ENCODE results near the gene RPAP2.
"Not testable (repeated sequence)": the region's sequence is repeated elsewhere in the genome, so short reads cannot be mapped to it uniquely, and the experiment has no call there.

RPAP2 gene

GRCh38 chr1:92298573-92299476 is at the start of gene RPAP2, which contains the start of gene GLMN:
TSS of gene RPAP2 (plus strand) at chr1:92299059. CDS start at chr1:92299074, 15 bp downstream.
TSS of gene GLMN (minus strand) at chr1:92298987. CDS start at chr1:92297999, 988 bp downstream.
- DNase-seq (ENCODE audit: low read depth in 2 of 2): peak; percentile 66 to 71

- not testable (repeated sequence) for DNase-seq (ENCODE audit: low read depth in 2 of 2)
Observed at GRCh38 chr1:92254714-92255113, 44.1 kb upstream of the RPAP2 start.

- no peak for DNase-seq (ENCODE audit: low read depth in 2 of 2)
Observed at GRCh38 chr1:92259350-92259749, 39.5 kb upstream of the RPAP2 start.

DNA sequence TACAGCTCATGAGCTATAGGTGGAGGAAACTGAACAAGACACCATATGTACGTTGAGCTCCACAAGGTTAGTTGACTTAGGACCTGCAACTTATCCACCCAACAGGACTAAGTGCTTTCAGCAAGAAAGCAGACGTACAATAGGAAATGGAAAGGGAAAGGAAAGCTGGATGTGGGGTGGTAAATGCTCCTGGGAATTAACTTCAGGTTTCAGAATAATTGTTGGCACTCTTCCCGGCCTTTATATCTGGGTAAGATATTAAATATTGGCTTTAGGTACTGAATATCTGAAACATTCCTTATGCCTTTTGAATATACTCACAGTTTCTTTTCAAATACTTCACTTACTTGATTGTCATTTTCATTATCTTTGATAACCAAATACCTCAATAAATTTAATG is 36.3 kb upstream of the RPAP2 start:
- DNase-seq (ENCODE audit: low read depth in 2 of 2): no peak

DNA sequence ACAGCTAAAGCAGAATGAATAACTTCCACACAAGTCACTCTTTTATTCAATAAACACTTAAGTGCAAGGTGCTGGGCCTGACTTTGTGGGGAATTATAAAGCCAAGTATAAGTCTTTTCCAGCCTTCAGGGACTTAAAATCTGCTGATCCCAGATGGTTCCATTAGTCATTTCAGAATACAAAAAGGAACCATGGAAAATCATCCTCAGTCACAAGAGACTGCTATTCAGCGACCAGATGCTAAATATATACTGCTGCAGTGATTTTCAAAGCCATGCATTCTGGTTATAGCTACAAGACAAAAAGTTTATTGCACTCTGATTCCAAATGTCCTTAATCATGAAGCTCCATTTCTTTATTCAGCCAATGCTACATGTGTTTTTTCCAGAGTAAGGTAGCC is 25.8 kb upstream of the RPAP2 start:
- no peak for DNase-seq (ENCODE audit: low read depth in 2 of 2)

GRCh38 chr1:92274939-92275338 is 23.9 kb upstream of the RPAP2 start:
- no peak for DNase-seq (ENCODE audit: low read depth in 2 of 2)

GRCh38 chr1:92276082-92276481 is 22.8 kb upstream of the RPAP2 start:
- no peak for DNase-seq (ENCODE audit: low read depth in 2 of 2)

DNA sequence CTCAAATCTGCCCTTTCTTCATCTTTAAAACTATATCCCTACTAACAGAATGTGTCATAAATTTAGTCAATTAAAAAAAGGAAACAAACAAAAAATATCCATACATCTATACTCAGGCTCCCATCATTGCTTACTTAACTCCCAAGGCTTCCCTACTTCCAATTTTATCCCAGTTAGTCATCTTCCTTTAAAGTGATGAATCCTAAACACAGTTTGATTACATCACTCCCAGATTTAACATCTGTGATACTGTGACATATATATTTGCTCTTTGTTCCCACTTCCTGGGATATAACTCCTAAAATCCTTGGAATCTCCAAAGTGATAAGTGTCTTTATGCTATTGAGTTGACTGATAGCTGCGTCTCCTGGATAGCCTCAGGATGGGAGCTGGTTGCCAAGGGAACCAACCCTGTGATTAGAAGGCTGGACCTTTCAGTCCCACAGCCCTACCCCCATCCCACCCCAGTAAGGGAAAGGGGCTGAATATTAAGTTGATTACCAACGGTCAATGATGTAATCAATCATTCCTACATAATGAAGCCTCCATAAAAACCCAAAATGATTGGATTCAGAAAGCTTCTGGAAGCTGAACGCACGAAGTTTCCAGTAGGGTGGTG is 21.6 kb upstream of the RPAP2 start:
- DNase-seq (ENCODE audit: low read depth in 2 of 2): no peak

GRCh38 chr1:92279781-92280180 is 19.1 kb upstream of the RPAP2 start:
- DNase-seq (ENCODE audit: low read depth in 2 of 2): not testable (repeated sequence)

GRCh38 chr1:92281411-92281810 is 17.4 kb upstream of the RPAP2 start:
- not testable (repeated sequence) for DNase-seq (ENCODE audit: low read depth in 2 of 2)

DNA sequence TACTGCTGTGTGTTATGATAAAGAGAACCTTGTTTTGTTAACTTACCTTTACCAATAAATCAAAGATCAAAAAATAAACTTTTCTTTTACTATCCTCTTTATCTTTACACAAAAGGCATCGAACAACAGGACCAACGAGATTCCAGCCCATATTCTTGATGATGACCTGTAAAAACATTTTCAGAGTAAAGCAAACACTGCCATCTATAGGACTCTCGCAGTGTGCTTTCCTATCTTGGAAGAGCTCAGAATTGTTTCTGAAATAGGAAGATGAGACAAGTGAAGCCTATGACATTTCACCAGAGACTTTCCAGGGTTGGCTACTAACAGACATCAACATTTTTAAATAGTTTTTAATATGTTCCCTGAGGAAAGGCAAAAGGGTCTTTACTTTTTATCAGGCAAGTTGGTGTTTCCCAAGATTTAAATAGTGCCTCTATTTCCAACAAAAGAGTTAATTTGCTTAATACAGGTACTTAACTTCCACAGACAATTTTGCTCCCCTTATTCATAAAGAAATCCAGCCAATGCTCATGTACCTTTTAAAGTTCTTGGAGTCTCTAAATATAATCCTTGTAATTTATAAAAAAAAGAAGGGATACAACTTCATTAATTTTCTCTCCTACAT is 7.4 kb upstream of the RPAP2 start:
- no peak for DNase-seq (ENCODE audit: low read depth in 2 of 2)

GRCh38 chr1:92298213-92298572 is 666 bp upstream of the RPAP2 start:
- DNase-seq (ENCODE audit: low read depth in 2 of 2): no peak

- DNase-seq (ENCODE audit: low read depth in 2 of 2): no peak
Observed at GRCh38 chr1:92299477-92300150, 755 bp downstream of the RPAP2 start.

DNA sequence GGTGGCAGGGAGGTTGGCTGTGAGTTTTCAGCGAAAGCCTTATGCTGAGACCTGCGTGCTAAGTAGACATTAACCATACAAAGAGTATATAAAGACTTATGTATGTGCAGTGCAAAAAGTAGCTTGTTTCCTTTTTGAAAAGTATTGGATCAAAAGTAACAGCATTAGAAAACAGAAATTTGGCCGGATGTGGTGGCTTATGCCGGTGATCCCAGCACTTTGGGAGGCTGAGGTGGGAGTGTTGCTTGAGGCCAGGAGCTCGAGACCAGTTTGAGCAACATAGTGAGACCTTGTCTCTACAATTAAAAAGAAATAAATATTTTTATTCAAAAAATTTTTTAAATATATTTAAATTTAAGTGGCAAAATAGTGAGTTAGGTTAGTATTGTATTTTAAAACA is 2.2 kb downstream of the RPAP2 start:
- DNase-seq (ENCODE audit: low read depth in 2 of 2): no peak

DNA sequence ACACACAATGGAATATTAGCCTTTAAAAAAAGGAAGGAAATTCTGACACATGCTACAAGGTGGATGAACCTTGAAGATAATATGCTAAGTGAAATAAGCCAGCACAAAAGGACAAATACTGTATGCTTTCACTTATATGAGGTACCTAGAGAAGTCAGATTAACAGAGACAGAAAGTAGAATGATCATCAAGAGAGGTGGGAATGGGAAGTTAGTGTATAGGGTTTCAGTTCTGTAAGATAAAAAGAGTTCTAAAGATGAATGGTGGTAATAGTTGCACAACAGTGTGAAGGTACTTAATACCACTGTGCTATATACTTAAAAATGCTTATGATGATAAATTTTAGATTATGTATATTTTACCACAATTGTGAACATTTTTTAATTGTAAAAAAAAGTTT is 7.2 kb downstream of the RPAP2 start:
- DNase-seq (ENCODE audit: low read depth in 2 of 2): no peak

DNA sequence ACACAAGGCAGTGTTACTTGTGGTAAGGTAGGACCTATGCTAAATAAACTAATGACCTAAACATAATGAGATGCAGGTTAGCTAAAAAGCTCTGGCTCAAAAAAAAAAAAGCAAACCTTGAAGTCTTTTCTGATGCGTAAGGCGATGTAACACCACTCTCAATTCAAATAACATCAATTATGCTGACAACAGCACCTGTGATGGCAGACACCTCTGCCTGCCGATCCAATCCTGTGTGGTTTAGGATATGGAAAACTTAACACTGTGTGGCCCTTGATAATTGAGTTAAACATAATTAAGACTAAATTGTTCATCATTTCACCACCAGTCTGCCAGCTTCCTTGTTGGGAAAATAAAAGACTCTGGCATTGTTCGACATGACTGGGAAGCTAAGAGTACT is 9.1 kb downstream of the RPAP2 start:
- no peak for DNase-seq (ENCODE audit: low read depth in 2 of 2)

DNA sequence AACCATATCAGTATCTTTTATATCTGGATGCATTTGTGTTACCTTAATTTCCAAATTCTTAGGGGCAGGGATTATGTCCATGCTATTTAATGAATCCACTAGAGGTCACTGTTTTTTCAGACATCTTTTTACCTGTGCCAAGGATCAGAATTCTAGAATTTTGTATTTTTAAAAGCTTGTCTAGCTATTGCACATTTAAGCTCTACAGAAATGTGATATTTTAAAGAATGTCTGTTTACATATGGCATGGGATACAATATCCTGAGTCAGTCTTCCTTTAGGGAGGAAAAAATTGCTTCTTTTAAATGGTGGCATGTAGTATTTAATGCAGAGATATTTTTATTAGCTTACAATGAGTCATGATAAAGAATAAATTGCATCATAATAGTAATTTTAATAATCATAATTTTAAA is 11.3 kb downstream of the RPAP2 start:
- no peak for DNase-seq (ENCODE audit: low read depth in 2 of 2)

DNA sequence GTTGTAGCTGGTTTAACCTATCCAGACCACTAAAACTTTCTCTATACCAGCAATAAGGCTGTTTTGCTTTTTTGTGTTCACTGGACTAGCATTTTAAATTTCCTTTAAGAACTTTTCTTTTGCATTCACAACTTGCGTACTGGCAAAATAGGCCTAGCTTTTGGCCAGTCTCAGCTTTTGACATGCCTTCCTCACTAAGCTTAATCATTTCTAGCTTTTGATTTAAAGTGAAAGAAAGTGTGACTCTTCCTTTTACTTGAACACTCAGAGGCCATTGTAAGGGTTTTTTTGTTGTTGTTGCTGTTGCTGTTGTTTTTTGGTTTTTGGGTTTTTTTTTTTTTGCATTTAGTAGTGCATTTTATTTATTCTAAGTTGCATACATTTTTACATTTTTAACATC is 15.2 kb downstream of the RPAP2 start:
- DNase-seq (ENCODE audit: low read depth in 2 of 2): no peak

- DNase-seq (ENCODE audit: low read depth in 2 of 2): peak; percentile 9 to 15
Observed at GRCh38 chr1:92315766-92316599, 17.1 kb downstream of the RPAP2 start.

DNA sequence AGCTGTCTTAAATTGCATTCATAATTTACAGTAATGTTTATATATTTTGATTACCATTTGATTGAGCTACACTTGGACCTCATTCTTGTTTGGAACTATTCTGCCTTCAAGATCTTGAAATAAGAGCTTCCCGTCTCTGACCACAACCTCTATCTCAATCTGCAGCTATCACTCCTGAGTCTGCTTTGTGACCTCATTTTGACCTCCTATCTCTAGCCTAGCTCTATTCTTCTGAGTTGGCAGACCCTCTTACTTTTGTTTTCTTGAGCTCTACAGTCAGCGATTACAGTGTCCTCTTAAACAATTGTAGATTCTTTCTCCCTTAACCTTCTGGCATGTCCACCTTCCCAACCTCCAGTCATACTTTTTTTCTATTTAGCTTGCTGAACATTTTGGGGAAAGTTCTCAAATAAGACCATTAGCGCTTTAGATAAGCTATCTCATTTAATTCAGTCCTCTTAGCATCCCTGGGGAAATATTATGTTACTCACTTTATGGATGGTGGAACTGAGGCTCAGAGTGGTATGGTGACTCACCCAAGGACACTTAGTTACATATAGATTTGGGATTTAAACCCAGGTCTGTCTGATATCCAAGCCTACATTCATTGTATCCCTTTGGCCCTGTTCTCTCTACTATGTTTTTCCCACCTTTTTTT is 19.1 kb downstream of the RPAP2 start:
- DNase-seq (ENCODE audit: low read depth in 2 of 2): no peak
